ENCODE results near the gene DENND1B.

DNA sequence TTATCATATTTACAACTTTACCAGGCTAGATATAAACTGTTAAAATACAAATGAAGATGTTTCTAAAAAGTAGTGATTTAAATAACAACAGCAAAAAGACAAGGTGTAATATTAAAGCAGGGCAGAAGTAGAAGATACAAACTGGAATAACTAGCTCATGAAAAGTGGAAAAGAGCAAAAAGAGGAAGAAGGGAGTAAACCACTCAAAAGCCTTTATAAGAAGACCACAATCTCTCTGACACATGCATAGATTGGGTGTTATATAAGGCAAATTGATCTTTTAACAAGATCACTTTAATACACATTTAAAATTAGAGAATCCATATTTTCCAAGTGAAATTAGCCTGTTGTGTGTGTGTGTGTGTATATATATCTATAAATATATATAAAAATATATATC is 5.0 kb downstream of the DENND1B start:
- TF ChIP-seq POLR2A (IDR thresholded peaks at IDR 0.05) = no peak
- TF ChIP-seq, protein P1, sequence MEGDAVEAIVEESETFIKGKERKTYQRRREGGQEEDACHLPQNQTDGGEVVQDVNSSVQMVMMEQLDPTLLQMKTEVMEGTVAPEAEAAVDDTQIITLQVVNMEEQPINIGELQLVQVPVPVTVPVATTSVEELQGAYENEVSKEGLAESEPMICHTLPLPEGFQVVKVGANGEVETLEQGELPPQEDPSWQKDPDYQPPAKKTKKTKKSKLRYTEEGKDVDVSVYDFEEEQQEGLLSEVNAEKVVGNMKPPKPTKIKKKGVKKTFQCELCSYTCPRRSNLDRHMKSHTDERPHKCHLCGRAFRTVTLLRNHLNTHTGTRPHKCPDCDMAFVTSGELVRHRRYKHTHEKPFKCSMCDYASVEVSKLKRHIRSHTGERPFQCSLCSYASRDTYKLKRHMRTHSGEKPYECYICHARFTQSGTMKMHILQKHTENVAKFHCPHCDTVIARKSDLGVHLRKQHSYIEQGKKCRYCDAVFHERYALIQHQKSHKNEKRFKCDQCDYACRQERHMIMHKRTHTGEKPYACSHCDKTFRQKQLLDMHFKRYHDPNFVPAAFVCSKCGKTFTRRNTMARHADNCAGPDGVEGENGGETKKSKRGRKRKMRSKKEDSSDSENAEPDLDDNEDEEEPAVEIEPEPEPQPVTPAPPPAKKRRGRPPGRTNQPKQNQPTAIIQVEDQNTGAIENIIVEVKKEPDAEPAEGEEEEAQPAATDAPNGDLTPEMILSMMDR (IDR thresholded peaks at IDR 0.05) = no peak

Measured in testis (tissue), 2 donors.